GM12878 (cell line): Measurements from ENCODE around the gene CNTNAP2. TPM values are rescaled to one million over a fixed set of nuclear protein-coding genes. Genes with fewer than 3 reads are reported as not detected.

Source experiments
- BACH1 ChIP-seq: fragments of 450-650 bp; IDR thresholded peaks from 2 replicates; pipeline ENCODE4 v1.6.1; 2017; ENCODE audit warnings: mild to moderate bottlenecking, borderline replicate concordance
- CHD4 ChIP-seq: fragments of 200-600 bp; sonication (generic); IDR thresholded peaks from 2 replicates; pipeline ENCODE4 v1.6.1; 2016; ENCODE audit warnings: mild to moderate bottlenecking
- EGR1 ChIP-seq, 2 experiments: IDR thresholded peaks; 1 replicate in 1 of 2; 2 replicates in 1 of 2; pipeline ENCODE4 v1.6.1; 2011 to 2012; ENCODE audit warnings: low read depth in 2 of 2, low read length in 2 of 2, borderline replicate concordance in 1 of 2, mild to moderate bottlenecking in 1 of 2, moderate library complexity in 1 of 2
- GABPA ChIP-seq: IDR thresholded peaks from 2 replicates; pipeline ENCODE4 v1.6.1; 2014; ENCODE audit warnings: antibody characterized with exemption, low read depth, mild to moderate bottlenecking, inconsistent platforms
- NR2C1 ChIP-seq: fragments of 450-650 bp; IDR thresholded peaks from 2 replicates; pipeline ENCODE4 v1.6.1; 2017; ENCODE audit warnings: antibody characterized with exemption, mild to moderate bottlenecking, moderate library complexity
- polyA plus RNA-seq, 11 experiments: library from polyadenylated mRNA; depleted of rRNA in 4 of 11; unstranded in 6 of 11; stranded (reverse) in 5 of 11; fragments of >200 nt; fragmentation: Nextera tagmentation in 4 of 11; fragmentation: Illumina TruSeq in 1 of 11; extraction: Ambion mirVana in 4 of 11; extraction: Trizol in 1 of 11; gene quantifications; 1 replicate in 1 of 11; 2 replicates in 10 of 11; pipeline versions ENCODE4 v1.2.1 to v1.2.3, GENCODE V29; 2011 to 2016; ENCODE audit warnings: inconsistent platforms in 2 of 11, missing spikeins in 2 of 11, low read depth in 1 of 11
- total RNA-seq, 4 experiments: library from RNA; depleted of rRNA in 3 of 4; stranded (reverse); fragments of >200 nt in 3 of 4; fragmentation: Illumina TruSeq in 1 of 4; extraction: Trizol in 1 of 4; gene quantifications; 2 replicates each; pipeline versions ENCODE4 v1.2.1 to v1.2.3, GENCODE V29; 2013 to 2021
- TF ChIP-seq, protein P1 (sequence below): fragments of 450-650 bp; formaldehyde crosslinking; IDR thresholded peaks from 2 replicates; pipeline ENCODE4 v1.5.0; 2022; ENCODE audit warnings: mild to moderate bottlenecking, missing genetic modification characterization
- TF ChIP-seq, protein P2 (sequence below): fragments of 450-650 bp; IDR thresholded peaks from 2 replicates; pipeline ENCODE4 v1.6.1; 2018; ENCODE audit warnings: mild to moderate bottlenecking, low read depth, moderate library complexity; ENCODE audit not compliant: partially characterized antibody

The CNTNAP2 gene
- total and polyA plus RNA-seq, 10 of the 15 experiments (the other 5 are each of a cell fraction or from before 2014, with no cell fraction given): 0.03 to 0.08 (median 0.03) TPM; not detected in 7

DNA sequence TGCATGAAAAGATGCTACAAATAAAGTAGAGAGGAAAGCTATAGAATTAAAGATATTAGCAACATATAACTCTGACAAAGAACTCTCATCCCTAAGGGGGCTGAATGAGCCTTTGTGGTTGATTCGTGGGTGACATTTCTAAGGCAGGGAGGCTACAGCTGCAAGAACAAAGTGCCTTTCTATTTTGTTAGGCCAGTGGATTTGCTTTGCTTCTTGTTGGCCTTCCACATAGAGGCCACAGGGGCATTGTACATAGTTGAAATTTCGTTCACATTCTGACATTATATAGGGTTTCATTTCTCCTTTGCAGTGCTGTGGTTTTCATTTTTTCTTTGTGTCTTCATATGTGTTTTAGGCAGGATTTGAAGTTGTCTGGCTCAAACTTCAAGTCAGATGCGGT is 1654.7 kb downstream of the CNTNAP2 start (continued):
- TF ChIP-seq, protein P1, sequence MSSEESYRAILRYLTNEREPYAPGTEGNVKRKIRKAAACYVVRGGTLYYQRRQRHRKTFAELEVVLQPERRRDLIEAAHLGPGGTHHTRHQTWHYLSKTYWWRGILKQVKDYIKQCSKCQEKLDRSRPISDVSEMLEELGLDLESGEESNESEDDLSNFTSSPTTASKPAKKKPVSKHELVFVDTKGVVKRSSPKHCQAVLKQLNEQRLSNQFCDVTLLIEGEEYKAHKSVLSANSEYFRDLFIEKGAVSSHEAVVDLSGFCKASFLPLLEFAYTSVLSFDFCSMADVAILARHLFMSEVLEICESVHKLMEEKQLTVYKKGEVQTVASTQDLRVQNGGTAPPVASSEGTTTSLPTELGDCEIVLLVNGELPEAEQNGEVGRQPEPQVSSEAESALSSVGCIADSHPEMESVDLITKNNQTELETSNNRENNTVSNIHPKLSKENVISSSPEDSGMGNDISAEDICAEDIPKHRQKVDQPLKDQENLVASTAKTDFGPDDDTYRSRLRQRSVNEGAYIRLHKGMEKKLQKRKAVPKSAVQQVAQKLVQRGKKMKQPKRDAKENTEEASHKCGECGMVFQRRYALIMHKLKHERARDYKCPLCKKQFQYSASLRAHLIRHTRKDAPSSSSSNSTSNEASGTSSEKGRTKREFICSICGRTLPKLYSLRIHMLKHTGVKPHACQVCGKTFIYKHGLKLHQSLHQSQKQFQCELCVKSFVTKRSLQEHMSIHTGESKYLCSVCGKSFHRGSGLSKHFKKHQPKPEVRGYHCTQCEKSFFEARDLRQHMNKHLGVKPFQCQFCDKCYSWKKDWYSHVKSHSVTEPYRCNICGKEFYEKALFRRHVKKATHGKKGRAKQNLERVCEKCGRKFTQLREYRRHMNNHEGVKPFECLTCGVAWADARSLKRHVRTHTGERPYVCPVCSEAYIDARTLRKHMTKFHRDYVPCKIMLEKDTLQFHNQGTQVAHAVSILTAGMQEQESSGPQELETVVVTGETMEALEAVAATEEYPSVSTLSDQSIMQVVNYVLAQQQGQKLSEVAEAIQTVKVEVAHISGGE: no peak
- TF ChIP-seq NR2C1: no peak
- no peak for TF ChIP-seq GABPA
- TF ChIP-seq CHD4: no peak
- no peak for TF ChIP-seq BACH1
- TF ChIP-seq, protein P2, sequence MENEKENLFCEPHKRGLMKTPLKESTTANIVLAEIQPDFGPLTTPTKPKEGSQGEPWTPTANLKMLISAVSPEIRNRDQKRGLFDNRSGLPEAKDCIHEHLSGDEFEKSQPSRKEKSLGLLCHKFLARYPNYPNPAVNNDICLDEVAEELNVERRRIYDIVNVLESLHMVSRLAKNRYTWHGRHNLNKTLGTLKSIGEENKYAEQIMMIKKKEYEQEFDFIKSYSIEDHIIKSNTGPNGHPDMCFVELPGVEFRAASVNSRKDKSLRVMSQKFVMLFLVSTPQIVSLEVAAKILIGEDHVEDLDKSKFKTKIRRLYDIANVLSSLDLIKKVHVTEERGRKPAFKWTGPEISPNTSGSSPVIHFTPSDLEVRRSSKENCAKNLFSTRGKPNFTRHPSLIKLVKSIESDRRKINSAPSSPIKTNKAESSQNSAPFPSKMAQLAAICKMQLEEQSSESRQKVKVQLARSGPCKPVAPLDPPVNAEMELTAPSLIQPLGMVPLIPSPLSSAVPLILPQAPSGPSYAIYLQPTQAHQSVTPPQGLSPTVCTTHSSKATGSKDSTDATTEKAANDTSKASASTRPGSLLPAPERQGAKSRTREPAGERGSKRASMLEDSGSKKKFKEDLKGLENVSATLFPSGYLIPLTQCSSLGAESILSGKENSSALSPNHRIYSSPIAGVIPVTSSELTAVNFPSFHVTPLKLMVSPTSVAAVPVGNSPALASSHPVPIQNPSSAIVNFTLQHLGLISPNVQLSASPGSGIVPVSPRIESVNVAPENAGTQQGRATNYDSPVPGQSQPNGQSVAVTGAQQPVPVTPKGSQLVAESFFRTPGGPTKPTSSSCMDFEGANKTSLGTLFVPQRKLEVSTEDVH: no peak
- no peak for TF ChIP-seq EGR1 (IDR thresholded peaks at IDR 0.05; ENCODE audit: borderline replicate concordance in 1 of 2, low read depth in 2 of 2, low read length in 2 of 2)
